ENCODE results near the gene HTT-AS.

GRCh38 chr4:3075652-3075981, 1.3 kb upstream of the HTT-AS start:
- TF ChIP-seq CTCF (IDR thresholded peaks at IDR 0.05) (no peak), POLR2A (IDR thresholded peaks at IDR 0.05) (no peak)

Data from esophagus squamous epithelium (tissue), 4 donors.